ENCODE data around the gene MAP7D3.
"Not testable (repeated sequence)": the region's sequence is repeated elsewhere in the genome, so short reads cannot be mapped to it uniquely, and the experiment has no call there.

The MAP7D3 gene

GRCh38 chrX:136251041-136251991 is at the start of gene MAP7D3:
TSS of gene MAP7D3 (minus strand) at chrX:136251400. CDS start at chrX:136251358, 42 bp downstream.
- ChIA-PET POLR2A (no interaction called here), CTCF (no interaction called here)
- DNase-seq (ENCODE audit: extremely low spot score), result peak; percentile 87
- TF ChIP-seq CTCF (IDR thresholded peaks at IDR 0.05; ENCODE audit: control extremely low read depth, extremely low read depth, low read depth, missing control alignments), result no peak

- POLR2A ChIA-PET; DNase-seq (ENCODE audit: extremely low spot score); CTCF ChIA-PET: not testable (repeated sequence)
These were observed 49.5 kb upstream of the MAP7D3 start, which contains the start of gene ADGRG4 for GRCh38 chrX:136300721-136301120. TSS of gene ADGRG4 (plus strand) at chrX:136300963. CDS start at chrX:136308778, 7,815 bp downstream.

DNA sequence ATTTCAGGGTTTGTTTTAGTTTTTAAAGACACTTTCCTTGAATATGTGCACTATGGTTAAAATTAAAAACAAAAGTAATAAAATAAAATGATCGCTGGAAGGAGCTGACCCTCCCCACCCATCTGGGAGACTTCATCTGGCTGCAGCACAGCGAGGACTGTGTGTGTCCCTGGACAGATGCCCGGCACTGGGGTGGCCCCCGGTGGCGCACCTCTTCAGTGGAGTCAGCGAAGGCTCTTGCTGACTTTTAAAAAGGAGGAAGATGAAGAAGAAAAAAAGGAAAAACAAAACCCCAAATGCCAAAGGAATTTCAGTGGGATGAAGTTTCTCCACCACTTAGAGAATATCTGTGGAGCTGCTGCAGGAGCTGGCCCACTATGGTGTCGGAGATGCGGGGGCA is 44.2 kb upstream of the MAP7D3 start:
- DNase-seq (ENCODE audit: extremely low spot score), result no peak
- TF ChIP-seq CTCF (IDR thresholded peaks at IDR 0.05; ENCODE audit: control extremely low read depth, extremely low read depth, low read depth, missing control alignments), result no peak
- ChIA-PET CTCF (interaction anchor here (1.1 to 1.2 kb wide), 2 partner anchors 13 to 26 kb away, joined by 3 to 4 read pairs; no protein-coding TSS in a partner anchor), POLR2A (no interaction called here)

DNA sequence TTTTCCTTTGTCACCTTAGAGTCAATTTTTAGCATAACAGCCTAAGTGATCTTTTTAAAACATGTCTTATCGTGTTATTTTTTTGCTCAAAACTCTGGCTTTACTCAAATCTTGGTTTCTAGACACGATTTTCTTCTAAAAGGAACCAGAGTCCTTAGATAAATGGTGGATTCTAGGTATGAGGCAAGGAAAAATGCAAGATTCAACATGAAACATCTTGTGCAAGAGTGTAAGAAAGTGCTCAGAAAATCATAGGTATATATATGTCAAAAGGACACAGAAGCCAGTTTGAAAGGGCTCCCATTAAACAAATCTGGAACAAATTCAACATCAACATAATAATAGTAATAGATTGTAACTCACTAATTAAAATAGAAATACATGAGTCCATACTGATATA is 41.5 kb upstream of the MAP7D3 start:
- CTCF ChIA-PET, result no interaction called here
- DNase-seq (ENCODE audit: extremely low spot score), result no peak
- POLR2A ChIA-PET, result no interaction called here
- no peak for TF ChIP-seq CTCF (IDR thresholded peaks at IDR 0.05; ENCODE audit: control extremely low read depth, extremely low read depth, low read depth, missing control alignments)

DNA sequence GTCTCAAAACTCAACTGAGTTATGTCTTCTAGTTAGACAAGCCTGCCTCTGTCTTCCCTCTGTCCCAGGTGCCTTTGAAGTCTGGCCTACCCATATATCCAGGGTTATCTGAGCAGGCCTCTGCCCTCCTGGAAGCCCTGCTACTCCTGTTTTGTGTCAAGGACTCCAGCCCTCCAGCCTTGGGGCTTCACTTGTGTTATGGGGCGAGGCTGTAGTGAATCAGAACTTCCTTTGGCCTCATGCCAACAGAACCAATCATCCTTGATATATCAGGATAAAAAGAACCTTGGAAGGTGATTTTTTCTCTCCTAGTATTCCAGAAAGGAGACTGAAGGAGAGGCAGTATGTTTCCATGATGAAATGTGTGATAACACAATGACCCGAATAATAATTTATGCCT is 40.6 kb upstream of the MAP7D3 start:
- POLR2A ChIA-PET, result no interaction called here
- CTCF ChIA-PET, result no interaction called here
- TF ChIP-seq CTCF (IDR thresholded peaks at IDR 0.05; ENCODE audit: control extremely low read depth, extremely low read depth, low read depth, missing control alignments), result no peak
- no peak for DNase-seq (ENCODE audit: extremely low spot score)

DNA sequence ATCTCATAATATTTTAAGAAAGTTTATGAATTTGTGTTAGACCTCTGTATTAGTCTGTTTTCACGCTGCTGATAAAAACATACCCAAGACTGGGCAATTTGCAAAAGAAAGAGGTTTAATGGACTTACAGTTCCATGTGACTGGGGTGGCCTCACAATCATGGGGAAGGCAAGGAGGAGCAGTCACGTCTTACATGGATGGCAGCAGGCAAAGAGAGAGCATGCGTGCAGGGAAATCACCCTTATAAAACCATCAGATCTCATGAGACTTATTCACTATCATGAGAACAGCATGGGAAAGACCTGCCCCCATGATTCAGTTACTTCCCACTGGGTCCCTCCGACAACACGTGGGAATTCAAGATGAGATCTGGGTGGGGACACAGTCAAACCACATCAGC is 35.2 kb upstream of the MAP7D3 start:
- DNase-seq (ENCODE audit: extremely low spot score); POLR2A ChIA-PET; CTCF ChIA-PET: not testable (repeated sequence)

DNA sequence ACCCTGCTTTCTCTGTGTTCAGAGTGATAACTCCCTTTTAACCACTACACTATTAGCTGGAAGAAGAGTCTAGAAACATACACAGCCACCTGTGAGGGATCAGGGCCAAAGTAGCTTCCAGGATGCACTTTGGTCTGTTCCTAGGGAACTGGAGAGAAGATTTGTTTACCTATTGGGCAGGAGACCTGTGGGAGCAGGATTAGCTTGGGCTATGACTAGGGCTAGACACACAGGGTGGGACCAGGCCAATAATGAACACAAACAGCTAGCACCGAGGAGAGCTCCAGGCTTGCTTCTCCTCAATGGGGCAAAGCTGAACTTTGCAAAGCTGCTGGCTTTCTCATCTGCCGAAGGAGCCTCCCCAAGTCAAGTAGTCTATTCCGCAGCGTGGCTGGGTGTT is 24.4 kb upstream of the MAP7D3 start:
- CTCF ChIA-PET, result no interaction called here
- POLR2A ChIA-PET, result no interaction called here

More for the DNA sequence above, 24.4 kb upstream of the MAP7D3 start:
- TF ChIP-seq CTCF (IDR thresholded peaks at IDR 0.05; ENCODE audit: control extremely low read depth, extremely low read depth, low read depth, missing control alignments), result no peak
- no peak for DNase-seq (ENCODE audit: extremely low spot score)
